ENCODE data around the gene FN1. TPM values are rescaled to one million over a fixed set of nuclear protein-coding genes. Genes with fewer than 3 reads are reported as not detected.
A peak's percentile ranks its signal among the peaks of the same experiment; 100 is the strongest.
"Not testable (repeated sequence)": the region's sequence is repeated elsewhere in the genome, so short reads cannot be mapped to it uniquely, and the experiment has no call there.

The FN1 gene
- total RNA-seq, 1 experiment from 2014 or later = 133 TPM

- Mint-ChIP-seq H3K4me1 (ENCODE audit: low read depth, unreplicated experiment) (peaks cover 26% of the 10 kb centered on the region), H3K4me3 (ENCODE audit: low read depth, unreplicated experiment) (peak within 1 kb of the TSS; percentile 85), H3K9me3 (ENCODE audit: low read depth, unreplicated experiment) (no peaks in the 10 kb centered on the region), H3K36me3 (ENCODE audit: insufficient read depth, unreplicated experiment) (peaks cover 46% of the 10 kb centered on the region), H3K27me3 (ENCODE audit: unreplicated experiment) (no peaks in the 10 kb centered on the region), H3K27ac (ENCODE audit: unreplicated experiment) (peak within 1 kb of the TSS; percentile 67)
- DNase-seq = peak; percentile 97
- no TSS peak for BruUV-seq (replicated peaks)
- intact Hi-C loops (cut with micrococcal nuclease; ENCODE audit: unreplicated experiment) = no loop called here
- CTCF ChIA-PET = interaction anchor here (0.5 to 1.4 kb wide), 5 partner anchors 11 to 1324 kb away, joined by 3 to 4 read pairs (median 3); no protein-coding TSS in a partner anchor
- no peak for TF ChIP-seq CTCF (IDR thresholded peaks at IDR 0.05; ENCODE audit: unreplicated experiment)
Measured at GRCh38 chr2:215311625-215312396, 124.1 kb downstream of the FN1 start, which contains the start of gene ATIC. Gene ATIC, plus strand, starts transcription at chr2:215312059. Its CDS starts 84 bp downstream, at chr2:215312143.

GRCh38 chr2:215311259-215311624 lies 124.6 kb downstream of the FN1 start:
- peak; percentile 12 for DNase-seq
- BruUV-seq (replicated peaks) = TSS peak; percentile 84
- intact Hi-C loops (cut with micrococcal nuclease; ENCODE audit: unreplicated experiment); CTCF ChIA-PET; H3K9me3 Mint-ChIP-seq (ENCODE audit: low read depth, unreplicated experiment); H3K27me3 Mint-ChIP-seq (ENCODE audit: unreplicated experiment): not testable (repeated sequence)
- Mint-ChIP-seq H3K4me1 (ENCODE audit: low read depth, unreplicated experiment) (peaks cover 26% of the 10 kb centered on the region), H3K27ac (ENCODE audit: unreplicated experiment) (peak overlapping the region; percentile 67), H3K4me3 (ENCODE audit: low read depth, unreplicated experiment) (peak overlapping the region; percentile 85), H3K36me3 (ENCODE audit: insufficient read depth, unreplicated experiment) (peaks cover 45% of the 10 kb centered on the region)

Other genes with a start within 250 kb of the FN1 start
- gene ATIC, start 124.0 kb downstream of the FN1 start, total RNA-seq (2022) = 206 and 219 TPM in 2 replicates